Measurements from ENCODE around the gene CEP295NL.

DNA sequence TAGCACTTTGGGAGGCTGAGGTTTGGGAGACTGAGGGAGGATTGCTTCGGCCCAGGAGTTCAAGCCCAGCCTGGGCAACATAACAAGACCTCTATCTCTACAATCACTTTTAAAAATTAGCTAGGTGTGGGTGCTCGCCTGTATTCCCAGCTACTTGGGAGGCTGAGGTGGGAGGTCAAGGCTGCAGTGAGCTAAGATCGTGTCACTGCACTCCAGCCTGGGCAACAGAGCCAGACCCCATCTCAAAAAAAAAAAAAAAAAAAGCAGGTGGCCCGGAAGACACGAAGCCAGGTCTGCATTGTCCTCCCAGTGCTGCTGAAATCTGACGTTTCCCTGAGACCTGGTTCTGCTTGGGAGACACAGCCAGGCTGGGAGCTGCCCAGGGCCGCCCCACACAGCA, 41.0 kb upstream of the CEP295NL start:
- TF ChIP-seq, protein P1, sequence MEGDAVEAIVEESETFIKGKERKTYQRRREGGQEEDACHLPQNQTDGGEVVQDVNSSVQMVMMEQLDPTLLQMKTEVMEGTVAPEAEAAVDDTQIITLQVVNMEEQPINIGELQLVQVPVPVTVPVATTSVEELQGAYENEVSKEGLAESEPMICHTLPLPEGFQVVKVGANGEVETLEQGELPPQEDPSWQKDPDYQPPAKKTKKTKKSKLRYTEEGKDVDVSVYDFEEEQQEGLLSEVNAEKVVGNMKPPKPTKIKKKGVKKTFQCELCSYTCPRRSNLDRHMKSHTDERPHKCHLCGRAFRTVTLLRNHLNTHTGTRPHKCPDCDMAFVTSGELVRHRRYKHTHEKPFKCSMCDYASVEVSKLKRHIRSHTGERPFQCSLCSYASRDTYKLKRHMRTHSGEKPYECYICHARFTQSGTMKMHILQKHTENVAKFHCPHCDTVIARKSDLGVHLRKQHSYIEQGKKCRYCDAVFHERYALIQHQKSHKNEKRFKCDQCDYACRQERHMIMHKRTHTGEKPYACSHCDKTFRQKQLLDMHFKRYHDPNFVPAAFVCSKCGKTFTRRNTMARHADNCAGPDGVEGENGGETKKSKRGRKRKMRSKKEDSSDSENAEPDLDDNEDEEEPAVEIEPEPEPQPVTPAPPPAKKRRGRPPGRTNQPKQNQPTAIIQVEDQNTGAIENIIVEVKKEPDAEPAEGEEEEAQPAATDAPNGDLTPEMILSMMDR (IDR thresholded peaks at IDR 0.05 in 8 of 11, conservative IDR thresholded peaks at IDR 0.05 in 3 of 11): no peak
- no peak for TF ChIP-seq POLR2A (IDR thresholded peaks at IDR 0.05)

Measured in spleen (tissue), 7 donors.